Stimulated activated CD8-positive, alpha-beta memory T cell treated with anti-CD3 and anti-CD28 coated beads, Interleukin-12 subunit alpha, Interleukin-12 subunit beta, amount 100 ng/mL, for 1 hour (primary cell): Measurements from ENCODE around the gene RHOG.
"Not testable (repeated sequence)": the region's sequence is repeated elsewhere in the genome, so short reads cannot be mapped to it uniquely, and the experiment has no call there.

Experiments used
- DNase-seq: peaks from one replicate; pipeline ENCODE4 v3.0.0-alpha.2; 2020; ENCODE audit warnings: low read depth

The RHOG gene

DNA sequence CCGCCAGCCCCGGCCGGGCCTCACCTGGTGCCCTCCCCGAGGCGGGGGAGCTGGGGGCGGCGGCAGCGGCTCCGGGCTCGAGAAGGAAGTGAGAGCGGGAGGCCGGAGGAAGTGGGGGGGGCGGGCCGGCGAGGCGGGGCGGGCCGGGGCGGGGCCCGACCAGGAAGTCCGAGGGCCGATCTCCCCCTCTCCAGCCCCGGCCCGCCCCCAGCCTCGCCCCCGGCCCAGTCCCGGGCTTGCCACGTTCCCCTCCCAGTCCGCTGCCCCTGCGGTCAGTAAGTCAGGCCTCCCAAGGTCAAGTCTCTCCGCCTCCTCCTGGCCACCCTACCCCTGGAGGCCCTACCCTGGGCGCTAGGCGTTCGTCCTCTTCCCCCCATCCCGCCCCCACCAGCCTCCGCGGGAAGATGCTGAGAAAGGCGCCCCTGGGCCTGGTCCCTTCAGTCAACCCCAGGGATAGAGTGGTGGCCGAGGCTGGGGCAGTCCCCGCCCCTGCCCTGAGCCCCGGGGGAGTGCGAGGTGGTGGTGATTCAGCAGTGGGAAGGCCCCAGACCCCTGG lies at the start of gene RHOG:
Gene RHOG, minus strand, starts transcription at position 90 of the 556 bp plus-strand sequence. CDS start 12,821 bp downstream, outside the sequence.
- no peak for DNase-seq

DNA sequence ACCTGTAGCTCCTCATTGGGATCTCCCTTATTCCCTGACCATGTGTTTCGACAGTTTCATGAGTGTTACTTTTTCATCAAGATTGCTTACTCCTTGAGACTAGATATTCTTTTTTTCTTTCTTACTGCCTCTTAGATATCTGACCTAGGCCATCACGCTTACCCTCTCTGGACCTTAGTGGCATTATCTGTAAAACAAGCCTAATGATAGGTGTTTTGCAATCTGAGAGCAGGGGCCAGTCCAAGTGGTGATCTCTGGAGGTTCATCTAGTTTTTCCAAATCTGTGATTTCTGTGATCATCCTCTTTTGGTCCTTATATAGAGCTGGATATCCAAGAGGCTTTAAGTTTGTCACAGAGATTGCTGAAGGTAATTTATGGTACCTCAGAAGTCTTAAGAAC lies 49.3 kb upstream of the RHOG start:
- no peak for DNase-seq

DNA sequence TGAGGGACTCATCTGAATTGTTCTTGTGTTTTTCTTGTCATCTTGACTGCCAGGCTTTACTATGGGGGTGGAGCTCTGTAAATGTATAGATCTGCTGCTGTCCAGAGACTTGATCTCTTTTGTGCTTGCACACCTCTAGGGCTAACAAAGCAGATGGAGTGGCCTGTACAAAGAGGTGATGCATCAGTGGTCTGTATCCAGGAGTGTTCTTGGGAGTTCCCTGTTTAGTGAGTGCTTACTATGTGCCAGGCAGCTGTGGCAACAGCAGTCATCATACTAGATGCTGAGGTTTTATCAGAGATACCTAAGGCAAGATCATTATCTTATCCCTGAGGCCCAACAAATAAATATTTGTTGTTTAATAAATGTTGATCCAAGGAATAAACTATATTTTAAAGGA lies 48.1 kb upstream of the RHOG start:
- no peak for DNase-seq

DNA sequence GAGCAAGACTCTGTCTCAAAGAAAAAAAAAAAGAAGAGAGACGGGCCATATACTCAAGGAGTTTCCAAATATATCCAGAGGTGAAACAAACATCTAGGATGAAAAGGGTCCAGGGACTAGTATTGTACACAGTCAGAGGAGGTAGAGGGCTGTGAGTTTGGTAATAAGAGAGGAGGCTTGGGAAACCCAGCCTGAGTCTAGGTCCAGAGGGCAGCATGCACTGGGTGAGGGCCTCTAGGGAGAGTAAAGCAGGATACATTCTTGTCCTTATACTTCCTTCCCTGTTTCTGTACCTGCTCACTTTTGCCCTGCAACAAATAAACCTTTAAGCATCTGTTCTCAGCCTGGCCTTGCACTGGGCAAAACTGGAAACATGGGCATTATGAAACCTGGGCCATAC lies 46.2 kb upstream of the RHOG start:
- no peak for DNase-seq

DNA sequence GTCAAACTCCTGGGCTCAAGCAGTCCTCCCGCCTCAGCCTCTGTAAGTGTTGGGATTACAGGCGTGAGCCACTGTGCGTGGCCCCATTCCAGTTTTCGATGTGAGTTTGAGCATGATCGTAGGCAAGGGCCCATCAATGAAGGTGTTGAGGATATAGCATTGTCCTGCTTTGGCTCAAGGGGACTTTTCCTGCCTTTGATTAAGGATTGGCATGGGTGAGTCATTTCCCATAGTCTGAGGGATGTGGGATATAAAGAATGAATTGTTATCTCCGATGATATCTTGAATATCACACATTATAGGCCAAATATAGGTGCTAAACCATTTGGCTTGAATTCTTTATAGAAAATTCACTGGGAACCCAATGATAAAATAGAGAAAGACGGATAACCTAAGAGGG lies 45.1 kb upstream of the RHOG start:
- no peak for DNase-seq

DNA sequence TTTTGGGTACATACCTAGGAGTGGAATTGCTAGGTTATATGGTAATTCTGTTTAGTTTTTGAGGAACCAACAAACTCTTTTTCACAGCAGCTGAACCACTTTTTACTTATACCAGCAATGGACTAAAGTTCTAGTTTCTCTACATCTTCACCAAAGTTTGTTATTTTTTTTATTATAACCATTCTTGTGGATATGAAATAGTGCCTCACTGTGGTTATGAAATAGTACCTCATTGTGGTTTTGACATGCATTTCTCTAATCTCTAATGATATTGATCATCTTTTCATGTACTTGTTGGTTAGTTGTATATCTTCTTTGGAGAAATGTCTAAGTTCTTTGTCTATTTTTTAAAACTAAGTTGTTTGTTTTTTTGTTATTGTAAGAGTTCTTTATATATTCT lies 41.9 kb upstream of the RHOG start:
- DNase-seq: no peak

DNA sequence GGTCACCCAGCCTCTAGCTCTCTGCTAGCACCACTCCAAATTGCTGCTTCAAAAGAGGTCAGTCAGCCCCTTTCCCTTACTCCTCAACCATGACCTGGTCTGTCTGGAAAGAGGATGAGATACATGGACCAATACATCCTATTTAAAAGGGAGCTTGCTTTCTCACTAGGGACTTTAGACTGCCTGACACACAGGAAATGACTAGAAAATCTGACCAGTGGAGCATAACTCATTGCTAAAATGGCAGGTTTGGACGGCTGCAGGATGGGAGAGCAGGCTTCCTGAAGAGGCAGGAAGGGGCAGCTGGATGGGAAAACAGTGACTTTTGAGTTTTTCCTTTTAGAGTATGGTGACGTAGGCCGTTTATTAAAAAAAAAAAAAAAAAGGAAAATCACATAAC lies 40.0 kb upstream of the RHOG start:
- DNase-seq: no peak

DNA sequence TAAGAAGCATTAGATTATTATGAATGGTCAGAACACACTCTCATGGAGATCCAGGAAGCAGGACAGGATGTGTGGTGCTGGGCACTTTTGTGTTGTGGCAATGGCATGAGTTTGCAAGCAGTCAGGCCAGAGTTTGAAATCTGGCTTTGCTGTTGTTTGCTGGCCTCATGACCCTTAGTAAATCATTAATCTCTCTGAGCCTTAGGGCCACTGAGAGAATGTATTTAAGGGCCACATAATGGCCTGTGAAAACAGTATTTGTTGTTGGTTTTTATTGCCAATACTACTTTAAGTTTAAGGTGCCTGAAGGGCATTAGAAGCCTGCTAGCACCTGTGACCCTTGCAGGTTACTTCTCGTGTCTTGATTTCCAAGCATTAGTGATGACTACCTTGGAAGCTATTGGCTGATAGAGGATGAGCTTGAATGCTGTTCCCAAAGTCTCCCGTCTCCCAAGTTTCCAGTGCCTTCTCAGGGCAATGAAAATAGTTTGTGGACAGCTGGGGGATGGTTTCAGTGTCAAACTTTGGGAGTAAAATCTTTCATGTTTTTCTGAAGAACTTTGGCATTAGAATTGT lies 39.3 kb upstream of the RHOG start:
- DNase-seq: no peak

DNA sequence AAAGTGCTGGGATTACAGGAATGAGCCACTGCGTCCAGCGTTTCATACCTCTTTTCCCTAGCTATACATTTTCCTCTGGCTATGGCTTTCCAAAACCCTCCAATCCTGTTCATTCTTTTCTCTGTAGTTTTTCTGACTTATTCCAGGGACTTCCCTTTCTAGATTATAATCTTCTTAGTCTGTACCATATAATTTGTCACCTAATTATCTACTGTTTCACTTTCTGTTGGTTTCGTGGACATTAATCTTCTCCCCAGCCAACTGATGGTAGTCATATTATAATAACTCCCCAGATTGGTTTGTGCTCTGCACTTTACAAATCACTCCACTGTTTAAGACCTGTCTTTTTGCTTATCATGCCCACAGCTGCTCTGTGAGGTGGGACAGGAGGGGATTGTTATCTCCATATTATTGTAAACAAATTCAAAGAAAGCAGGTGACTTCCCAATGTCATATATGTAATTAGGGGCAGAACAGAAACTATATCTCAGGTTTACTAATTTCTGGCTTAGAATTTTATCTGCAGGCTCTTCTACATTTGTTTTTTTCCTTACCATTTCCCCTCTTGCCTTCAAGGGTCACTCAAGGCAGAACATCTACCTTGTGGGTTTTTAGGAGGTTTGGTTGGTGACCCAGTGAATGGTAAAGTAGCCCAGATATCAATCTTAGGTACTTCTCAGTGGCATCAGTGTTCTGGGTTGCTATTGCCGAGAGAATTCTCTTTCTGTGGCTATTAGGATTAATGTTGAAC lies 38.6 kb upstream of the RHOG start:
- DNase-seq: no peak

DNA sequence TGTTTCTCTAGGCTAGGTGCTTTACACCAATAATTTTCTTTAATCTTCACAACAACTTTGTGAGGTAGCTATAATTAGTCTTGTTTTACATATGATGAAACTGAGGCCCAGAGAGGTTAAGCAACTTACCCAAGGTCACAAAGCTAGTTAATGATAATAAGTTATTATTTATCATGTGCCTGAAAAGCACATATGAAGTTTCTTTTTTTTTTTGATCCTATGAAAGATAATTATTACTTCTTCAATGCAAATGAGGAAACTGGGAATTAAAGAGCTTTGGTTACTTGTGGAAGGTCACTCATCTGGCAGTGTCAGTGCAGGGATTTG lies 37.5 kb upstream of the RHOG start:
- no peak for DNase-seq

DNA sequence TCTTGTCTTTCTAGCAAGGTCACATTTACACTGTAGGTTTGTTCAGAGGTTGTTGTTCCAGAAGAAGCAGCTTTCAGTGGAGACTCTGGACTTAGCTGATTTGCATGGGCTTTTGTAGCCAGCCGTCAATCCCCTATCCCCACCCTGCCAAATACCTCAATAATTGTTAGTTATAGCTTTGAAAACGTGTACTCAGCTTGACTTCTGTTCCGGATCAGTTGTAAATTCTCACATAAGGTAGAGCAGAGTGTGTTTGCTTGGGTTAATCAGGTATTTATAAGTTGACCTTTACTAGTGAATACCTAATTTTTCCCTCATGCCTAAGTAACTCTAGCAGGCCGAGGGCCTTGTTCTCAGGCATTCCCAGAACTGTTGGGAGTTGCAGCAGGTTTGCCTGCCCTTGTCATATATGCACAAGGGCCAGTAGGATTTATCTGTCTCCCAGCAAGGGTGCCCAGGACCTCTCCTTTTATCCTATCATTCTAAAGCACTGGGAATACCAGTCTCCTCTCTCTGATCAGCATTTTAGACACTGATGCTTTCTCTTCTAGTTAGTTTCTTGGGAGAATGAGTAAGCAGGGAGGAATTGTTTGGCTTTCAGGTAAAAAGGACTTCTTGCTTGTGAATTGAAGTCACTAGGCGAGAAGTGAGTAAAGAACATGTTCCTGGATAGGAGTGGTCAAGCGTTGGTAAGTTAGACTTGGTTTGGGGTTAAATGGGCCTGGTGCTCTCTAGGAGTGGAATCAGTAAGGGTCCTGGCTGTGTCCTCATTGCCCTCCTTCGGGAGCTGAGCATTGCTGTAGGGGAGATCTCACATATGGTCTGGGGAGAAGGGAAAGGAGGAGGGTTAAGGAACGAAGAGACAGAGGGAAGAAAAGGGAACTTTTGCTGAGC lies 36.9 kb upstream of the RHOG start:
- DNase-seq: no peak

DNA sequence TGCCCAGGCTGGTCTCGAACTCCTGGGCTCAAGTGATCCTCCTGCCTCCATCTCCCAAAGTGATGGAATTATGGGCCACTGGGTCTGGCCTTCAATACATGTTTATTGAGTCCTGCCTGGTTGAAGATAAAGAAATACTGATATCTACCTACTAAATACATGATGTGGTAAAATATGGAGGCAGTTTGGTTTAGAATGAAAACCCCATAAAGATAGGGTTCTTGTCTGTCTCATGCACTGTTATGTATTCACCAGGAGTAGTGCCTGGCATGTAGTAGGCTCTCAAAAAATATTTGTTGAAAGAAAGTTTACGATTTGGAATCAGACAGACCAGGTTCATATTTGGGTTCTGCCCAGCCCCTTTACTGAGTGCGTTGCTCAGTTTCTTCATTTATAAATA lies 35.9 kb upstream of the RHOG start:
- no peak for DNase-seq

DNA sequence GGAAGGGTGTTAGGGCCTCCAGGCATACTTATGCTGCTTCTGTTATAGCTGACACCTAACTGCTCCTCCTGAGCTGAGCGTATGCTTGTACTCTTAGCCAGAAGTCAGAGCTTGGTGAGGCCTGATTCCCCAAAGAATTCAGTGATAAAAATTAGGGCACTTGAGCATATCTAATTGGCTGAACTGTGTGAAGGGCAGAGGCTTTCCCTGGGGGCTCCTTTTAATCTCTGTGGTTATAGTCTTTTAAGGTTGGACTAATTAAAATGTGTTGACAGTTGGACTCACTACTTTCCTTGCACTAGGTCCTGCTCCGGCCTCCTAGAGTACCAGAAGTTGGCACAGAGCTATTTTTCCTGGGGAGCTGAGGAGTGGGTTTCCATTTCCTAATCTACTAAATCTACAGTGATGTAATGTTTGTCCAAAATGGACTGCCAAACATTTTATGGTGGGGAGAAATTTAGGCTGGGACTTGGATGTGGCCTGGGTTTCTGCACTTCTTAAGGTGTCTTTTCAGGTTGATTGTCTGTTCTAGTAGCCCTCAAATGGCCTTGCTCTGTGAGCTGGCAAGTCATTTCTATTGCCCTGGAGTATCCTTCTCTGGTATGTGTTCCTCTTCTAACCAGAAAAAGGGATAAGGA lies 33.1 kb upstream of the RHOG start:
- no peak for DNase-seq

DNA sequence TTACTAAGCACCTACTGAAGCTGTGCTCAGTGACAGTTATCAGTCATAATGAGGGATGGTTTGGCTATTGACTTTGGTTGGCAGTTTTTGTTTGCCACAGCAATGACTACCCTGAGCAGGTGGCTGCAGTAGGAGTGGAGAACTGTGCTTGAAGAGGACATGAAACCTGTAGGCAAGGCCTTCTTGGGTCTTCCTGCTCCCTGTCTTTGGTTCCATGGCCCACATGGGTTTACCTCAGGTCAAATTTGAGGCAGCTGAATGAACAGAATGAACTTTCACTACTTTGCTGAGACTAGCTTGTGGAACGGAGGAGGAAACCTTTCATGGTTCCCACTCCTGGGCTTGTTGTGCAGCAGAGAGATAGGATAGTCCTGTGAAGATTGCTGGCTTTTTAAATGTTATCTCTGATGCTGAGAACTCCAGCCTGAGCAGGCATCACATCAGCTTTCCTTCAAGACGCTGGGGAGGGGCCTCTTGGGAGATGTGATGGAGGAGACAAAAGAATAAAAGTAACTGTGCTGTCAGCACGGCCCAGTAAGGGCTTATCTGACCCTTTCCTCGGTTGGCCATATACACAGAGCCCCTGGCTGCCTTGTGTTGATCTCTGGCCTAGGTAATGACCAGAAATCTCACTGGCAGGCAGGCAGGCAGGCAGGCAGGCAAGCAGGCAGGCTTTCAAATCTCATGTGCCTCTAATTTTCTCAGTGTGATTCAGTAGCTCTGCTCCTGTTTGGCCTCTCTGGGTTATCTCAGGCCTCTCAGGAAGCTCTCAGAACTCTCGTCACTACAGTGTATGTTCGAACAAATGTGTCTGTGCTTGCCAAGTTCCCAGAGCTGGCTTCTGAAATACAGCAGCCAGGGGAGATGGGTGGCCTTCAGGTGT lies 26.7 kb upstream of the RHOG start:
- DNase-seq: no peak

DNA sequence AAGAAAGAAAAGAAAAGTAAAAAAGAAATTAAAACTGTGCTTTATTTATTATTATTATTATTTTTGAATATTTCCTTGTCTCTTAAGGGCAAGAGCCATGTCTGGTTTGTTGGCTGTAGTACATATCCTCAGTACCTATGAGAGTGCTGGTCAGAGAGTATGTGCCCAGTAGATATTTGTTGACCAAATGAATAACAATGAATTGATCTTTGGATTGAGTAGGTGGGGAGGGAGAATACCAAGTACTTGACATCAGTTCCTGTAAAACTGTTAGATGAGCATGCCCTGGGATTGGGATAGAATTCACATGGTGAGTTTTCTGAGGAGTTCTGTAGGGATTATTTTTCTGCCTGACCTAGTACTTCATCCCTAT lies 26.1 kb upstream of the RHOG start:
- no peak for DNase-seq

DNA sequence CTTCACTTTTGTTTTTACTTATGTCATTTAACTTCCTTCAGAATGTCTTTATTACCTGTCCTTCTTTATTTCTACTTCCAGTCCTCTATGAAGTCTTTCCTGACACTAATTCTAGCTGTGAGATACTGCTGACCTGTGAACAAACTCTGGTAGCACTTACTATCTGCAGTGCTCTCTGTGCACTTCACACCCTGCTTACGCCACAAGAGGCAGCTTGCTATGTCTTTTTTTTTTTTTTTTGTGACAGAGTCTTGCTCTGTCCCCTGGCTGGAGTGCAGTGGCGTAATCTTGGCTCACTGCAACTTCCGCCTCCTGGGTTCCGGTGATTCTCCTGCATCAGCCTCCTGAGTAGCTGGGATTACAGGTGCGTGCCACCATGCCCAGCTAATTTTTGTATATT lies 25.4 kb upstream of the RHOG start:
- DNase-seq: no peak

DNA sequence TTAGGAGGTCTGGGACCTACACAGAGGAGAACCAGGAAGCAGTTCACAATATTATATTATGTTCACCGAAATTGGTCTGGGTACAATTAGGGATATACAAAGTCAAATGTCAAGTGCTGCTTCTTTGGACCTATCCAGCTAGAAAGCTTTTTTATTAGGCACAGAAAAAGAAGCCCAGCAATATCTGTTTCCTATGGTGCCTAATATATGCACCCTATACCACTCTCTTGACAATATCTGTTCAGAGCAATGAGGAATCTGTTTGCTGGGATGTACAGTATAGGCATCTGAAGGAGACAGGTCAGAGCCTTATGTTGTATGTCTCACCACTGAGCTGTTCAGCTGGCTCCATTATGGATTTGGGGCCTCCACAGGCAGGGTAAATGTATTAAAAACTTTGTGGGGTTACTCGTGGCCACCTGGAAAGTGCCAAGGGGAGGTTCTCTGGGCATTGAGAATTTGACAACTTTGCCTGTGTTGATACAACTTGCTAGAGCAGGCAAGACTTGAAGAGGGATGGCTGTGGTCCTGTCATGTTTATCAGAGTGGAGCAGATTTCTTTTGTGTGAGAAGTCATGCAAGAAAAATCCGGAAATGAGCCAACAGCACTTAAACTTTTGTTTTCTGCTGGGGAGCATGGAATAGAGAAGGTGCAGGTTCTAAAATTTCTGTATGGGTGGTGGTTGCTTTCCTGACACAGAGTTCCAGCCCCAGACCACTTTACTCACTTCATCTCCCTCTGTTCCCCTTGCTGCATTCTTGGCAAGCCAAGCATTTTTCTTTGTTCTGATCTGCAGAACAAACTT lies 24.8 kb upstream of the RHOG start:
- DNase-seq: no peak

DNA sequence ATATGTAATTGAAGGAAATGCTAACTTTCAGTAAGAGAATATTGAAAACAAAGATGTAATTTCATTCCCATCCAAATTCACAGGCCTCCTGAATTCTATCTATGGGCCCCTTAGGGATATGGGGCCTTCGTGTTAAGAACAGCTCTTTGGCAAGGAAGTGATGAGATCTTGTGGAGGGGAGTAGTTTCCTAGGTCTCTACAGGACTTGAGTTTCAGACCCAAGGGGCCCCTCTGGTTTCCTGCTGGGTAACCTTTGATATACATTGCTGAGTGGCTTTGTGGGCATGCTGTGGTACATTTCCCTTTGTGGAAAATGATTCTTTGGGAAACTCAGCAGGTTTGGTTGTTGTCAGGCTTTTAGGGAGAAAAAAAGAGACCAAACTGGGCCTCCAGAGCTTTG lies 20.9 kb upstream of the RHOG start:
- no peak for DNase-seq

DNA sequence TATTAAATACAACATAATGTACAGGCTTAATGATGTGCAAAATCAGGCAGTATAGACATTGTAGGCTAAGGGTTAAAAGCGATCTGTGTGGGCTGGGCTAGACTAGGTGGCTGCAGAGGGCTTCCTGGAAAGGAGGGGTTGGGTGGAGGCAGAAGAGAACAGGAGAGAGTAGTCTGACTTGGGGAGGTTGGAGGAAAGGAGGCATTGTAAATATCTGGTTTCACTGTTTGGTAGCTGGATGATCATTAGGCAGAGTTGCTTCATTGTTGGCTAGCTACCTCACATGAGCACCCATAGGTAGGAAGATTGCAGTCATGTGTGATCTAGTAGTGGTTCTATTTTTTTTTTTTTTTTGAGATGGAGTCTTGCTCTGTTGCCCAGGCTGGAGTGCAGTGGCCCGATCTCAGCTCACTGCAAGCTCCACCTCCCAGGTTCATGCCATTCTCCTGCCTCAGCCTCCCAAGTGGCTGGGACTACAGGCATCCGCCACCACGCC lies 20.2 kb upstream of the RHOG start:
- not testable (repeated sequence) for DNase-seq

DNA sequence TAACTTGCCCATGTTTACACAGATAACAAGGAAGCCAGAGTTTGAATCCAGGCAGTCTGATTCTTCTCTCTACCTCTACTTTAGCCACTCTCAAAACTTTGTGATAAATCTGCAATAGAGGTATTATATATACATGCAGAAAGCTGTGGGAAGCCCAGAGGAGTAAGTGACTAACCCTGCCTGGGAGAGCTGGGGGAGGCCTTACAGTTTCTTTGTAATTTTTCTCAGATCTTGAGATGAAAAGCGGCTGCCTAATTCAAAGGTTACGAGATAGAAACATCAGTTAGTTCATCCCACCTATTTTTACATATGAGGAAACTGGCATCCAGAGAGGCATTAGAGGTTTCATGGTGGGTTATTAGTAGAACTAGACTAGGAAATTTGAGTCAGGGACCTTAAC lies 19.6 kb upstream of the RHOG start:
- no peak for DNase-seq
